H1 (cell line): ENCODE data around the gene CBLC.

Source experiments
- ATF2 ChIP-seq: IDR thresholded peaks from 2 replicates; pipeline ENCODE4 v1.6.1; 2012; ENCODE audit warnings: low read length, inconsistent platforms
- CEBPB ChIP-seq: IDR thresholded peaks from 2 replicates; pipeline ENCODE4 v1.6.1; 2012; ENCODE audit warnings: low read depth, low read length
- CTCF ChIP-seq, 3 experiments: IDR thresholded peaks; 1 replicate in 2 of 3; 2 replicates in 1 of 3; pipeline versions ENCODE4 v1.5.1 to v1.6.1; 2011; ENCODE audit warnings: low read length in 3 of 3, mild to moderate bottlenecking in 3 of 3, inconsistent platforms in 2 of 3, low read depth in 1 of 3, moderate library complexity in 1 of 3; ENCODE audit not compliant: insufficient read depth in 1 of 3; ENCODE audit errors: control extremely low read depth in 1 of 3
- HDAC2 ChIP-seq, 2 experiments: fragments of 300-600 bp in 1 of 2; sonication (generic) in 1 of 2; IDR thresholded peaks; 2 replicates each; pipeline ENCODE4 v1.6.1; 2011 to 2012; ENCODE audit warnings: low read depth in 2 of 2, low read length in 2 of 2, mild to moderate bottlenecking in 2 of 2, moderate library complexity in 2 of 2, borderline replicate concordance in 1 of 2, inconsistent platforms in 1 of 2
- KDM1A ChIP-seq: fragments of 200-600, 300-600 bp; sonication (generic); IDR thresholded peaks from 2 replicates; pipeline ENCODE4 v1.7.1; 2016; ENCODE audit warnings: mild to moderate bottlenecking, low read length, borderline replicate concordance
- MAFK ChIP-seq: IDR thresholded peaks from 2 replicates; pipeline ENCODE4 v1.6.1; 2012; ENCODE audit warnings: low read depth, mild to moderate bottlenecking, improper control_type of control experiment, low read length
- NANOG ChIP-seq: IDR thresholded peaks from 2 replicates; pipeline ENCODE4 v1.6.1; 2011; ENCODE audit warnings: low read length, low read depth, mild to moderate bottlenecking, inconsistent platforms; ENCODE audit not compliant: insufficient read depth, poor library complexity, severe bottlenecking
- SUZ12 ChIP-seq: fragments of 200-600 bp; sonication (generic); IDR thresholded peaks from 2 replicates; pipeline ENCODE4 v1.6.1; 2012; ENCODE audit warnings: mild to moderate bottlenecking, inconsistent platforms, low read length, moderate library complexity, mixed read lengths
- TCF12 ChIP-seq: IDR thresholded peaks from 2 replicates; pipeline ENCODE4 v1.6.1; 2011; ENCODE audit warnings: low read depth, mild to moderate bottlenecking, low read length

- TF ChIP-seq KDM1A, result no peak
- TF ChIP-seq CTCF (IDR thresholded peaks at IDR 0.05; ENCODE audit: control extremely low read depth in 1 of 3, insufficient read depth in 1 of 3, low read depth in 1 of 3, low read length in 3 of 3), result no peak
- no peak for TF ChIP-seq MAFK
- no peak for TF ChIP-seq ATF2
- TF ChIP-seq NANOG, result no peak
- no peak for TF ChIP-seq TCF12
- TF ChIP-seq SUZ12, result no peak
- TF ChIP-seq CEBPB, result no peak
- TF ChIP-seq HDAC2 (IDR thresholded peaks at IDR 0.05; ENCODE audit: borderline replicate concordance in 1 of 2, low read depth in 2 of 2, low read length in 2 of 2), result no peak
Measured at GRCh38 chr19:44732235-44733014, 45.3 kb upstream of the CBLC start.
